Lung (tissue), 16 donors: ENCODE data around the gene ECM2. TPM values are rescaled to one million over a fixed set of nuclear protein-coding genes. Genes with fewer than 3 reads are reported as not detected.
"Not testable (repeated sequence)": the region's sequence is repeated elsewhere in the genome, so short reads cannot be mapped to it uniquely, and the experiment has no call there.

Experiments
- ATAC-seq: fragments of 200-7000 bp; cut with Tn5 transposase; one replicate; pipeline ENCODE4 v1.9.1; 2020; ENCODE audit warnings: moderate number of reproducible peaks; ENCODE audit not compliant: insufficient read depth, low FRiP score
- DNase-seq, 3 donors: peaks; one replicate each; pipeline ENCODE4 v3.0.0-alpha.2; 2013 to 2017
- H3K27ac ChIP-seq, 2 donors: one replicate each; pipeline ENCODE4 v1.5.1; 2013; ENCODE audit warnings: mild to moderate bottlenecking in 2 of 2, moderate library complexity in 2 of 2, control low read depth in 1 of 2, inconsistent platforms in 1 of 2, low read depth in 1 of 2, low read length in 1 of 2
- H3K27me3 ChIP-seq, 3 donors: one replicate each; pipeline ENCODE4 v1.5.1; 2013; ENCODE audit warnings: low read length in 2 of 3; ENCODE audit not compliant: control insufficient read depth in 3 of 3, insufficient read depth in 3 of 3
- H3K36me3 ChIP-seq, 4 donors: one replicate each; pipeline ENCODE4 v1.5.1; 2013; ENCODE audit warnings: low read length in 4 of 4, mild to moderate bottlenecking in 1 of 4, moderate library complexity in 1 of 4; ENCODE audit not compliant: control insufficient read depth in 4 of 4, insufficient read depth in 4 of 4
- H3K4me1 ChIP-seq, 5 donors: one replicate each; pipeline ENCODE4 v1.5.1; 2013; ENCODE audit warnings: low read length in 5 of 5, mild to moderate bottlenecking in 2 of 5, moderate library complexity in 1 of 5; ENCODE audit not compliant: control insufficient read depth in 5 of 5, insufficient read depth in 5 of 5
- H3K4me3 ChIP-seq: one replicate; pipeline ENCODE4 v1.5.1; 2013; ENCODE audit warnings: mild to moderate bottlenecking, control low read depth, moderate library complexity
- H3K9ac ChIP-seq, 2 donors: one replicate each; pipeline ENCODE4 v1.5.1; 2013; ENCODE audit warnings: low read length in 2 of 2, control low read depth in 1 of 2; ENCODE audit not compliant: insufficient read depth in 1 of 2
- H3K9me3 ChIP-seq, 4 donors: one replicate each; pipeline ENCODE4 v1.5.1; 2013; ENCODE audit warnings: low read length in 3 of 4, mild to moderate bottlenecking in 1 of 4, moderate library complexity in 1 of 4; ENCODE audit not compliant: control insufficient read depth in 4 of 4, insufficient read depth in 3 of 4
- CTCF ChIP-seq: IDR thresholded peaks from 2 replicates; pipeline ENCODE4 v1.5.1; 2012; ENCODE audit warnings: mild to moderate bottlenecking; ENCODE audit errors: control extremely low read depth, extremely low read depth
- WGBS, 2 donors: extraction: QIAGEN DNeasy Blood & Tissue Kit; methylation state at CpG; one replicate each; pipeline ENCODE4 v1.1.7; 2013; 5-methylcytosine and 5-hydroxymethylcytosine counted together
- long read RNA-seq, 5 donors: transcript quantifications; one replicate each; lab custom pipeline, GENCODE V29; 2026
- polyA plus RNA-seq, 2 donors: library from polyadenylated mRNA; stranded (reverse); fragments of 200-250 nt; gene quantifications; one replicate each; pipeline ENCODE4 v1.2.1, GENCODE V29; 2013
- total RNA-seq, 2 donors: library from RNA; depleted of rRNA in 1 of 2; stranded (reverse); fragments of >200 nt in 1 of 2; gene quantifications; one replicate each; pipeline ENCODE4 v1.2.1, GENCODE V29; 2014 to 2021
- donor health status: control.
- donor health status: control.
- donor health status: Bipolar disorder and iron deficiency.
- donor health status: healthy.
- donor health status: DM: yes; HTN: yes; CAD: no.

Gene ECM2
- total RNA-seq: 10 to 100 TPM in 1 of 2 donors, 1 to 10 TPM in 1; 3.1 to 63.1 TPM
- polyA plus RNA-seq: 1 to 10 TPM in 1 of 2 donors, under 1 TPM in 1; 0.92 to 1.8 TPM
- long read RNA-seq, donor 1, transcript ECM2-202 (3 exons, 1,606 nt): major isoform, 8 of 34 reads
- long read RNA-seq, donor 1, partial matches to known transcripts: 23 of 34 reads
- long read RNA-seq, donor 1, other reads (novel, unspliced or antisense): 0 of 34 reads
- long read RNA-seq, donor 2, partial matches to known transcripts: 0 of 2 reads
- long read RNA-seq, donor 2, other reads (novel, unspliced or antisense): 0 of 2 reads
- long read RNA-seq, donor 3, partial matches to known transcripts: 0 of 4 reads
- long read RNA-seq, donor 3, other reads (novel, unspliced or antisense): 0 of 4 reads
- long read RNA-seq, donor 4, partial matches to known transcripts: 0 of 2 reads
- long read RNA-seq, donor 4, other reads (novel, unspliced or antisense): 0 of 2 reads
- long read RNA-seq, donor 5, partial matches to known transcripts: 0 of 4 reads
- long read RNA-seq, donor 5, other reads (novel, unspliced or antisense): 0 of 4 reads

GRCh38 chr9:92535940-92536850, at the start of gene ECM2:
ECM2 (minus strand) TSS chr9:92535990; CDS start chr9:92522866, 13,124 bp downstream.
- no peak for ATAC-seq
- peak within 1 kb of the TSS; percentile 60 to 70 for H3K27ac ChIP-seq
- WGBS, 2 donors: 57 to 75% methylated on average over 7 of the region's 7 CpGs
- peak; percentile 29 to 90 (median 89) for DNase-seq
- no peak within 1 kb of the TSS for H3K4me3 ChIP-seq
- H3K36me3 ChIP-seq: peaks cover 0 to 4% (median 0%) of the 10 kb centered on the region in 4 donors
- peaks cover 0 to 16% (median 5%) of the 10 kb centered on the region in 5 donors for H3K4me1 ChIP-seq
- no peak for TF ChIP-seq CTCF
- no peaks in the 10 kb centered on the region for H3K27me3 ChIP-seq
- peak within 1 kb of the TSS; percentile 90 to 94 for H3K9ac ChIP-seq
- H3K9me3 ChIP-seq: peaks cover 0 to 5% (median 0%) of the 10 kb centered on the region in 4 donors

- TF ChIP-seq CTCF: no peak
- no peak overlapping the region for H3K9ac ChIP-seq
- no peaks in the 10 kb centered on the region for H3K4me1 ChIP-seq
- no peak overlapping the region for H3K27ac ChIP-seq
- no peaks in the 10 kb centered on the region for H3K27me3 ChIP-seq
- H3K36me3 ChIP-seq: no peaks in the 10 kb centered on the region
- WGBS, 2 donors: 25 to 39% methylated on average over 1 of the region's 1 CpG
- no peak overlapping the region for H3K4me3 ChIP-seq
- no peak for DNase-seq
- no peak for ATAC-seq
- H3K9me3 ChIP-seq: peaks cover 0 to 3% (median 0%) of the 10 kb centered on the region in 4 donors
Observed at GRCh38 chr9:92576175-92576574, 40.4 kb upstream of the ECM2 start.

GRCh38 chr9:92573612-92574011, 37.8 kb upstream of the ECM2 start:
- not testable (repeated sequence) for DNase-seq, H3K4me1 ChIP-seq, H3K27me3 ChIP-seq, ATAC-seq, H3K27ac ChIP-seq, H3K36me3 ChIP-seq, H3K4me3 ChIP-seq, H3K9me3 ChIP-seq, H3K9ac ChIP-seq
- 96 to 97% methylated on average over 14 of the region's 14 CpGs for WGBS, 2 donors

GRCh38 chr9:92571871-92572270, 36.1 kb upstream of the ECM2 start:
- ATAC-seq, H3K9me3 ChIP-seq, H3K36me3 ChIP-seq, H3K27me3 ChIP-seq, H3K4me3 ChIP-seq, H3K9ac ChIP-seq, H3K27ac ChIP-seq, H3K4me1 ChIP-seq, DNase-seq: not testable (repeated sequence)
- WGBS, 2 donors: 82% methylated on average over 2 of the region's 2 CpGs
